A549 (cell line): ENCODE data around the gene TRIM47.
A peak's percentile ranks its signal among the peaks of the same experiment; 100 is the strongest.

Experiments used
- HDAC2 ChIP-seq: fragments of 200-600 bp; sonication (generic); IDR thresholded peaks from 2 replicates; pipeline ENCODE4 v1.6.1; 2016
- JUN ChIP-seq, 2 experiments: fragments of >200 bp; sonication (Bioruptor Twin); formaldehyde crosslinking; IDR thresholded peaks; 2 replicates in 1 of 2; 3 replicates in 1 of 2; pipeline ENCODE4 v1.6.1; 2016 to 2017
- JUNB ChIP-seq: fragments of >200 bp; sonication (Bioruptor Twin); formaldehyde crosslinking; IDR thresholded peaks from 2 replicates; pipeline ENCODE4 v1.6.1; 2016
- RAD21 ChIP-seq, 2 experiments: fragments of >200 bp in 1 of 2; sonication (Bioruptor Twin) in 1 of 2; formaldehyde crosslinking in 1 of 2; IDR thresholded peaks in 1 of 2; conservative IDR thresholded peaks in 1 of 2; 2 replicates in 1 of 2; 3 replicates in 1 of 2; pipeline ENCODE4 v1.6.1; 2012 to 2018; ENCODE audit warnings: inconsistent platforms in 1 of 2
- TF ChIP-seq, protein P1 (sequence below): fragments of >200 bp; sonication (Bioruptor Twin); formaldehyde crosslinking; IDR thresholded peaks from 3 replicates; pipeline ENCODE4 v1.5.1; 2016
- TF ChIP-seq, protein P2 (sequence below): IDR thresholded peaks from 2 replicates; pipeline ENCODE4 v1.6.1; 2012

DNA sequence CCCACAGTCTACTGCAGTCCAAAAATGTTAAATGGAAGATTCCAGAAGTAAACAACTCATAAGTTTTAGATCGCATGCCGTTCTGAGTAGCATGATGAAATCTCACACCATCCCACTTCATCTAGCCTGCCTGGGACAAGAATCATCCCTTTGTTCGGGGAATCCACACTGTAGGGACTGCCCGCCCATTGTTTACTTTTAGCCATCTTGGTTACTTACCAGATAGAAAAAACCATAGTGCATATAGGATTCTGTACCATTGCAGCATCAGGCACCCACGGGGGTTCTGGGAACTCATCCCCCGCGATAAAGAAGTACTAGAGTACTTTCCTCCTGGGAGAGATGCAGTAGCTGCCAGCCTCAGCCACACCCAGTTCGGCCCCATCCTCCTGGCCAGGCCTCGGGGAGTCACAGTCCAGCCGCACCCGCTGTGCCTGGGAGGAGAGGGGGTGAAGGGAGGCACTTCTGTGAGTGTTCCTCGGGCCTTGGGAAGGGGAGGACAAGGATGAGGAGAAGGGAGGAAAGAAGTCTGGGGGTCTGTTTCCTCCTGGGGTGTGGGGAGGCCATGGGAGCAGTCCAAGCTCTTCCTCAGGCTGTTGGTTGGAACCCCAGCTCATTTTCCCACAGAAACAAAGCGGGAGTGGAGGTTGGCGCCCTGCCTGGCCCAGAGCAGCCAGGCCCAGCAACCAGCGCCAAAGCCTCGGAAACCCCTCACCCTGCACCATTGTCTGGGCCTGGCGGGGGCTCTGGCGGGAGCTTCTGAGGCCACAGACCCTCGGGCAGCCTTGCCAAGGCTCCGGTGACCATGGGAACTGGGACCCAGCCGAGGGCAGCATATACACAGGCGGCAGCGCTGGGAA is 8.9 kb downstream of the TRIM47 start:
- TF ChIP-seq, protein P1, sequence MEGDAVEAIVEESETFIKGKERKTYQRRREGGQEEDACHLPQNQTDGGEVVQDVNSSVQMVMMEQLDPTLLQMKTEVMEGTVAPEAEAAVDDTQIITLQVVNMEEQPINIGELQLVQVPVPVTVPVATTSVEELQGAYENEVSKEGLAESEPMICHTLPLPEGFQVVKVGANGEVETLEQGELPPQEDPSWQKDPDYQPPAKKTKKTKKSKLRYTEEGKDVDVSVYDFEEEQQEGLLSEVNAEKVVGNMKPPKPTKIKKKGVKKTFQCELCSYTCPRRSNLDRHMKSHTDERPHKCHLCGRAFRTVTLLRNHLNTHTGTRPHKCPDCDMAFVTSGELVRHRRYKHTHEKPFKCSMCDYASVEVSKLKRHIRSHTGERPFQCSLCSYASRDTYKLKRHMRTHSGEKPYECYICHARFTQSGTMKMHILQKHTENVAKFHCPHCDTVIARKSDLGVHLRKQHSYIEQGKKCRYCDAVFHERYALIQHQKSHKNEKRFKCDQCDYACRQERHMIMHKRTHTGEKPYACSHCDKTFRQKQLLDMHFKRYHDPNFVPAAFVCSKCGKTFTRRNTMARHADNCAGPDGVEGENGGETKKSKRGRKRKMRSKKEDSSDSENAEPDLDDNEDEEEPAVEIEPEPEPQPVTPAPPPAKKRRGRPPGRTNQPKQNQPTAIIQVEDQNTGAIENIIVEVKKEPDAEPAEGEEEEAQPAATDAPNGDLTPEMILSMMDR, result no peak
- TF ChIP-seq, protein P2, sequence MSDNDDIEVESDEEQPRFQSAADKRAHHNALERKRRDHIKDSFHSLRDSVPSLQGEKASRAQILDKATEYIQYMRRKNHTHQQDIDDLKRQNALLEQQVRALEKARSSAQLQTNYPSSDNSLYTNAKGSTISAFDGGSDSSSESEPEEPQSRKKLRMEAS, result peak; percentile 39; the same call in 1 of the 2 replicates
- TF ChIP-seq JUNB (no peak), RAD21 (conservative IDR thresholded peaks at IDR 0.05 in 1 of 2, IDR thresholded peaks at IDR 0.05 in 1 of 2) (no peak), JUN (IDR thresholded peaks at IDR 0.05) (no peak), HDAC2 (no peak)
